Loucy (cell line): ENCODE data around the gene LRRC25.
"Not testable (repeated sequence)": the region's sequence is repeated elsewhere in the genome, so short reads cannot be mapped to it uniquely, and the experiment has no call there.

Experiments used
- H2AFZ ChIP-seq: fragments of 200-600 bp; sonication (generic); 2 replicates; pipeline ENCODE4 v1.6.0; 2016; ENCODE audit warnings: antibody characterized with exemption, mild to moderate bottlenecking, low read length, moderate library complexity
- H3F3A ChIP-seq: fragments of 200-600 bp; 2 replicates; pipeline ENCODE4 v1.6.0; 2016; ENCODE audit warnings: antibody characterized with exemption, low read depth, mild to moderate bottlenecking
- H3K27me3 ChIP-seq: fragments of 200-600 bp; sonication (generic); 2 replicates; pipeline ENCODE4 v1.6.1; 2014; ENCODE audit warnings: low read length, mild to moderate bottlenecking; ENCODE audit not compliant: insufficient read depth, poor library complexity, severe bottlenecking
- H3K36me3 ChIP-seq: fragments of 200-600 bp; sonication (generic); 2 replicates; pipeline ENCODE4 v1.6.1; 2016; ENCODE audit warnings: low read length; ENCODE audit not compliant: insufficient read depth
- H3K4me1 ChIP-seq: fragments of 200-600 bp; sonication (generic); 2 replicates; pipeline ENCODE4 v1.5.1; 2014; ENCODE audit warnings: low read length, mild to moderate bottlenecking; ENCODE audit not compliant: insufficient read depth, poor library complexity, severe bottlenecking
- H3K4me2 ChIP-seq: fragments of 200-600 bp; sonication (generic); 2 replicates; pipeline ENCODE4 v1.6.0; 2014; ENCODE audit warnings: antibody characterized with exemption, low read length, low read depth, mild to moderate bottlenecking; ENCODE audit not compliant: poor library complexity, severe bottlenecking
- H3K4me3 ChIP-seq: fragments of 200-600 bp; sonication (generic); 2 replicates; pipeline ENCODE4 v1.5.1; 2014; ENCODE audit warnings: low read length, mild to moderate bottlenecking, mixed read lengths; ENCODE audit not compliant: poor library complexity, severe bottlenecking
- H3K79me2 ChIP-seq: fragments of 200-600 bp; sonication (generic); 2 replicates; pipeline ENCODE4 v1.6.1; 2014; ENCODE audit warnings: low read length; ENCODE audit not compliant: insufficient read depth
- H3K9ac ChIP-seq: fragments of 200-600 bp; sonication (generic); 2 replicates; pipeline ENCODE4 v1.6.0; 2014; ENCODE audit warnings: mild to moderate bottlenecking, low read depth, low read length, moderate library complexity; ENCODE audit not compliant: poor library complexity, severe bottlenecking
- H3K9me2 ChIP-seq: fragments of 200-600 bp; sonication (generic); replicated peaks from 2 replicates; pipeline ENCODE4 v1.6.1; 2016; ENCODE audit warnings: low read depth, low read length, mixed read lengths
- H3K9me3 ChIP-seq: fragments of 200-600 bp; sonication (generic); 2 replicates; pipeline ENCODE4 v1.6.1; 2014; ENCODE audit warnings: mild to moderate bottlenecking, antibody characterized with exemption, low read length, low read depth; ENCODE audit not compliant: insufficient read depth
- H4K20me1 ChIP-seq: fragments of 200-600 bp; sonication (generic); 2 replicates; pipeline ENCODE4 v1.6.0; 2014; ENCODE audit warnings: antibody characterized with exemption, low read length, mild to moderate bottlenecking; ENCODE audit not compliant: insufficient read depth, poor library complexity, severe bottlenecking
- CTCF ChIP-seq: fragments of 200-600 bp; sonication (generic); conservative IDR thresholded peaks from 2 replicates; pipeline ENCODE4 v1.5.1; 2014; ENCODE audit warnings: mild to moderate bottlenecking, antibody characterized with exemption, low read length
- EZH2phosphoT487 ChIP-seq: fragments of 200-600 bp; IDR thresholded peaks from 2 replicates; pipeline ENCODE4 v1.6.1; 2018; ENCODE audit warnings: antibody characterized with exemption, mild to moderate bottlenecking, moderate library complexity, borderline replicate concordance

The LRRC25 gene

GRCh38 chr19:18364826-18365528 is 32.4 kb downstream of the LRRC25 start:
- Histone ChIP-seq H4K20me1 (no peaks in the 10 kb centered on the region), H3K36me3 (peaks cover 31% of the 10 kb centered on the region; the same call in 1 of the 2 replicates), H3K4me3 (no peak overlapping the region), H3K4me2 (no peak overlapping the region), H3K79me2 (no peaks in the 10 kb centered on the region), H3K4me1 (peaks cover 7% of the 10 kb centered on the region), H3K9me2 (no peaks in the 10 kb centered on the region), H3K27me3 (no peaks in the 10 kb centered on the region), H3K9ac (no peak overlapping the region), H2AFZ (no peak overlapping the region), H3F3A (no peaks in the 10 kb centered on the region), H3K9me3 (no peaks in the 10 kb centered on the region)
- no peak for TF ChIP-seq CTCF
- no peak for TF ChIP-seq EZH2phosphoT487

- H3K79me2 ChIP-seq, H2AFZ ChIP-seq, H3K4me1 ChIP-seq, H3K9me3 ChIP-seq, H3K9me2 ChIP-seq, H3K27me3 ChIP-seq, H3K4me3 ChIP-seq, H3F3A ChIP-seq, H4K20me1 ChIP-seq, H3K9ac ChIP-seq, H3K4me2 ChIP-seq: not testable (repeated sequence)
- H3K36me3 ChIP-seq: peaks cover 38% of the 10 kb centered on the region; the same call in 1 of the 2 replicates
These were observed 33.1 kb downstream of the LRRC25 start for GRCh38 chr19:18364277-18364825.

GRCh38 chr19:18363787-18364186 is 33.6 kb downstream of the LRRC25 start:
- peaks cover 43% of the 10 kb centered on the region; the same call in 1 of the 2 replicates for H3K36me3 ChIP-seq
- no peaks in the 10 kb centered on the region for H3K79me2 ChIP-seq
- no peaks in the 10 kb centered on the region for H3K27me3 ChIP-seq
- no peaks in the 10 kb centered on the region for H3F3A ChIP-seq
- TF ChIP-seq CTCF: no peak
- no peak for TF ChIP-seq EZH2phosphoT487
- no peaks in the 10 kb centered on the region for H4K20me1 ChIP-seq
- H2AFZ ChIP-seq: no peak overlapping the region
- no peak overlapping the region for H3K4me3 ChIP-seq
- H3K4me2 ChIP-seq: no peak overlapping the region
- no peaks in the 10 kb centered on the region for H3K9me3 ChIP-seq
- no peaks in the 10 kb centered on the region for H3K9me2 ChIP-seq
- H3K9ac ChIP-seq: no peak overlapping the region
- peaks cover 7% of the 10 kb centered on the region for H3K4me1 ChIP-seq
